Measurements from ENCODE around the gene MX1. TPM values are rescaled to one million over a fixed set of nuclear protein-coding genes. Genes with fewer than 3 reads are reported as not detected.

MX1 gene
- total and polyA plus RNA-seq, 5 experiments from 2014 or later = 36.8 to 66.7 (median 61.4) TPM

DNA sequence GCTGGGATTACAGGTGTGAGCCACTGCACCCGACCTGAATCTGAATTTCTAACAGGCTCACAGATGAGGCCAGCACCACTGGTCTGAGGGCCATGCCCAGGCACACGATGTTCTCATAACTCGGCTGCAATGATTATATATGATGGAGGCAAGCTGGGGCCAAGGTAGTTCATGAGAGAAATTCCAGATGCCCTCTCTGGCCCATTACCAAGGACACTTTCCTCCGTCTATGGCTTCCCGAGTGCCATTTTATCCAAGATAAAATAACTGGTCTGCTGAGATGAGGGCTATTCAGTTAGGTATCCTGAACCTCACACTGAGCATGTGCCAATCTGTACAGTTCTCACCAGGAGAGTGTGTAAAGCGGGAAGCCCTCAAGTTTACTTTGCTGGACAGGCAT is 65.4 kb downstream of the MX1 start:
- DNase-seq = no peak
- ATAC-seq = no peak
- Mint-ChIP-seq H3K9me3 (no peaks in the 10 kb centered on the region), H3K4me3 (no peak overlapping the region), H3K27ac (no peak overlapping the region), H3K4me1 (peaks cover 0 to 2% (median 0%) of the 10 kb centered on the region in 4 donors), H3K27me3 (peaks cover 3 to 12% (median 6%) of the 10 kb centered on the region in 5 donors), H3K36me3 (no peaks in the 10 kb centered on the region)
- POLR2A ChIA-PET = no interaction called here

DNA sequence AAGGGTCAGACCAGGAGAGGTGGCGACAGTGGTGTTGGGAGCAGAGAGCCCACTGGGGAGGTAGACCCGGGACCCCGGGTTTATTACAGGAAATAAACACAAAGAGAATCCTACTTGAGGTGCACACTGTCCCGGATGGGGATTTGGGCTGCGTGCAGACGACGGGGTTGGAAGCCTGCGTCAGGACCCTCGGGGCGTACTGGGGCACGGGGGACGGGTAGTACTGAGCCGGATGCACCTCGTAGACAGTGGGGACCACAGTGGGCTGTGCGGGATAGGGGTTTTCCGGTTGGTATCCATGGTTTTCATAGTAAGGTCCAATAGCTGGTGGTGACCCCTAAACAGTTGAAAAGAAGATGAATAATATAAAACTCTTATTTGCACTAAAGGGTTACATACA is 68.2 kb downstream of the MX1 start:
- POLR2A ChIA-PET = no interaction called here
- Mint-ChIP-seq H3K36me3 (no peaks in the 10 kb centered on the region), H3K27ac (no peak overlapping the region), H3K9me3 (no peaks in the 10 kb centered on the region), H3K4me3 (no peak overlapping the region), H3K27me3 (peaks cover 4 to 12% (median 9%) of the 10 kb centered on the region in 5 donors), H3K4me1 (peaks cover 0 to 4% (median 0%) of the 10 kb centered on the region in 4 donors)
- ATAC-seq (no peak), DNase-seq (no peak)

- ATAC-seq = no peak
- H3K9me3 Mint-ChIP-seq = no peaks in the 10 kb centered on the region
These were observed 71.0 kb downstream of the MX1 start for GRCh38 chr21:41497008-41497407.

DNA sequence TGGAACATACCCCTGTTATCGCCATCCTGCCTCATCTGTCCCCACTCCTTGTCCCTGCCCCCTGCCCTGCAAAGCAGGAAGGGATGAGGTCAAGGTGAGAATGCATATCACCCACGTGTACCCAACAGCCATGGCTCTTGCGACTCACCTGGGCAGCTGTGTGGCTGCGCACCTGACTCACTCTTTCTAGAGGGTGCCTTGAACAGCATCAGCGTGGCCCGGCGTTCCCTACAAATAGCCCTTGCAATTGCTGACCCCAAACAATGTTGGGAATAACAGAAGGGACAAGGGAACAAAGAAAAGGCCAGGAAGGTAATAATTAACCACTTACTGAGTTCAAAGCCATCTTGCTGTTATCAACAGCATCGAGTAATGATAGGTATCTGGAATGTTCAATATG is 71.7 kb downstream of the MX1 start:
- Mint-ChIP-seq H3K27me3 (peaks cover 4 to 32% (median 10%) of the 10 kb centered on the region in 5 donors), H3K27ac (no peak overlapping the region), H3K4me3 (no peak overlapping the region), H3K4me1 (peaks cover 0 to 4% (median 0%) of the 10 kb centered on the region in 4 donors), H3K9me3 (no peaks in the 10 kb centered on the region), H3K36me3 (no peaks in the 10 kb centered on the region)
- ATAC-seq = no peak
- no peak for DNase-seq
- POLR2A ChIA-PET = no interaction called here

More at GRCh38 chr21:41497008-41497407, 71.0 kb downstream of the MX1 start:
- peaks cover 6 to 25% (median 11%) of the 10 kb centered on the region in 5 donors for H3K27me3 Mint-ChIP-seq
- H3K4me1 Mint-ChIP-seq = peaks cover 0 to 4% (median 0%) of the 10 kb centered on the region in 4 donors
- POLR2A ChIA-PET = no interaction called here
- DNase-seq = no peak
- no peaks in the 10 kb centered on the region for H3K36me3 Mint-ChIP-seq
- no peak overlapping the region for H3K4me3 Mint-ChIP-seq
- H3K27ac Mint-ChIP-seq = no peak overlapping the region

DNA sequence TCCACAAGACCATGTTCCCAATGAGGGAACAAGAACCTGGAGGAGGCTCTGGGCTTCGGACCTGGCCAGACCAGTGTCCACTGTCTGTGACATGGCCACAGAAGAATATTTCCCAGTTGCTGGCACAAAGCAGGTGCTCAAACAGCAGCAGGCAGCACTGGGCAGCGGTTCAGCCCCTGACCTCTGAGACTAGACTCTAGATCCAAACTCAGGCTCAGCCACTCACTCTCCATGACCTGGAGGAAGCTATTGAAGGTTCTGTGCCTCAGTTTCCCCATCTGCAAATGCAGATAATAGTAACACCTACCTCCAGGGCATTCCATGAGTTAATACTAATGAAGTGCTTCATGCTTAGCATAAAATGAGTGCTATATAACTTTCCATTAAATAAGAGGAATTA is 73.9 kb downstream of the MX1 start:
- DNase-seq (no peak), ATAC-seq (no peak)
- H3K9me3 Mint-ChIP-seq = no peaks in the 10 kb centered on the region
- H3K4me3 Mint-ChIP-seq = no peak overlapping the region
- H3K27ac Mint-ChIP-seq = no peak overlapping the region
- peaks cover 4 to 35% (median 15%) of the 10 kb centered on the region in 5 donors for H3K27me3 Mint-ChIP-seq
- POLR2A ChIA-PET = no interaction called here
- H3K4me1 Mint-ChIP-seq = peaks cover 0 to 2% (median 0%) of the 10 kb centered on the region in 4 donors
- no peaks in the 10 kb centered on the region for H3K36me3 Mint-ChIP-seq

DNA sequence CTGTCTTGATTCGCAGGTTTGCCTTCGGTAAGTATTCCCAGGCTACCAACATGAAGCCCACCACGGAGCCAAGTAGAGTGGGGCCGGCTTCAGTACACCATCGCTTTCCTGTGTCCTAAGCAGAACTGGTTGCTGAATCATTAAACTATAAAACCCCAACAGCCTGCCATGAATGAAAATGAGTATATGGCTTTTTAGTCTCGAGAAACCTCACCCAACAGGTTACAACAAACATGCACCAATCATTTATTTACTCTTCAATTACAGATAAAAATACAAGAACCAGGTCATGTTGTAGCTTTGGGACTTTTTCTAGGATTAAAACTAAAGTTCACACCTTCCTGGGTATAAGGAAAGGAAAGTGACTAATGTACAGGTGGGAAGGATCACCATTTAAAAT is 74.3 kb downstream of the MX1 start:
- POLR2A ChIA-PET = no interaction called here
- H3K4me1 Mint-ChIP-seq = peaks cover 0 to 2% (median 0%) of the 10 kb centered on the region in 4 donors
- ATAC-seq (no peak), DNase-seq (no peak)
- no peak overlapping the region for H3K27ac Mint-ChIP-seq
- peaks cover 5 to 39% (median 18%) of the 10 kb centered on the region in 5 donors for H3K27me3 Mint-ChIP-seq
- no peaks in the 10 kb centered on the region for H3K9me3 Mint-ChIP-seq
- no peak overlapping the region for H3K4me3 Mint-ChIP-seq
- no peaks in the 10 kb centered on the region for H3K36me3 Mint-ChIP-seq

DNA sequence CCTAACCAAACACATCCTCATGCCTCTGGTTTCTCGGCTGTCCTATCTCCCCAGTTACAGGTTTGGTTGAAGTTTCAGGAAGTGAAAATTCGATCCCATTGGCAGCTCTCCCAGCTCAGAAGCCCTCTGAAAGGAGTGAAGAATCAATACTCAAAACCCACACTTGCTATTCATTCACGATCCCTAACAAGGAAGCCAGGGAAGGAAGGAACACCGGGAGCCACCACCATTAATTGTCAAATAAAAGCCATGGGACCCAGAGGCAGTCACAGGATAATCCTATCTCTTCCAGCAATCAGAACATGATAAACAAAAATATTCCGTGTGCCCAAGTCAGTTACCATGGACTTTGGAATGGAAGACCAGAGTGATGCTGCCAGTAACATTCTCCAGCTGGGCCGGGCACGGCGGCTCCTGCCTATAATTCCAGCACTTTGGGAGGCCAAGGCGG is 74.9 kb downstream of the MX1 start:
- no peaks in the 10 kb centered on the region for H3K36me3 Mint-ChIP-seq
- H3K4me3 Mint-ChIP-seq = no peak overlapping the region
- H3K27ac Mint-ChIP-seq = no peak overlapping the region
- POLR2A ChIA-PET = no interaction called here
- H3K4me1 Mint-ChIP-seq = peaks cover 0 to 2% (median 0%) of the 10 kb centered on the region in 4 donors
- H3K27me3 Mint-ChIP-seq = peaks cover 8 to 45% (median 18%) of the 10 kb centered on the region in 5 donors
- no peaks in the 10 kb centered on the region for H3K9me3 Mint-ChIP-seq
- ATAC-seq = no peak
- no peak for DNase-seq

GRCh38 chr21:41501919-41502318 is 75.9 kb downstream of the MX1 start:
- Mint-ChIP-seq H3K27me3 (peaks cover 11 to 55% (median 24%) of the 10 kb centered on the region in 5 donors), H3K4me3 (no peak overlapping the region), H3K4me1 (peaks cover 0 to 2% (median 0%) of the 10 kb centered on the region in 4 donors), H3K27ac (no peak overlapping the region), H3K36me3 (no peaks in the 10 kb centered on the region), H3K9me3 (no peaks in the 10 kb centered on the region)
- POLR2A ChIA-PET = no interaction called here
- no peak for DNase-seq
- ATAC-seq = no peak

DNA sequence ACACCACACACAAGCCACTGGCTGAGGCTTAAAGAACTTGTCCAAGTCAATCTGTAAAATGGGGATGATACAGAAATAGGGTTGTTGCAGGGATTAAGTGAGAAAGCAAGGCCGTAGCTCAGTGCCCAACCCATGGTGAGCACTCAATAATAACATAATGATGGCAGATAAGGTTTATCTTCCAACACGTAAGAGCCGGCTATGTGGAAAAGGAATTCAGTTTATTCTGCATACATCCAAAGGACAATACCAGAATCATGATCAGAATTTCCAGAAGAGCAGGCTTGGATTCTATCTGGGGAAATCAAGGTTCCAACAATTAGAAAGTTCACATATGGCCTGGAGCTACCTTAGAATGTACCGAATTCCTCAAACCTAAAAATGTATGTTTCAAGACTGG is 77.3 kb downstream of the MX1 start:
- Mint-ChIP-seq H3K27me3 (peaks cover 11 to 55% (median 25%) of the 10 kb centered on the region in 5 donors), H3K36me3 (no peaks in the 10 kb centered on the region), H3K4me1 (peaks cover 0 to 2% (median 0%) of the 10 kb centered on the region in 4 donors), H3K27ac (no peak overlapping the region), H3K4me3 (no peak overlapping the region), H3K9me3 (no peaks in the 10 kb centered on the region)
- ATAC-seq (no peak), DNase-seq (no peak)
- POLR2A ChIA-PET = no interaction called here

DNA sequence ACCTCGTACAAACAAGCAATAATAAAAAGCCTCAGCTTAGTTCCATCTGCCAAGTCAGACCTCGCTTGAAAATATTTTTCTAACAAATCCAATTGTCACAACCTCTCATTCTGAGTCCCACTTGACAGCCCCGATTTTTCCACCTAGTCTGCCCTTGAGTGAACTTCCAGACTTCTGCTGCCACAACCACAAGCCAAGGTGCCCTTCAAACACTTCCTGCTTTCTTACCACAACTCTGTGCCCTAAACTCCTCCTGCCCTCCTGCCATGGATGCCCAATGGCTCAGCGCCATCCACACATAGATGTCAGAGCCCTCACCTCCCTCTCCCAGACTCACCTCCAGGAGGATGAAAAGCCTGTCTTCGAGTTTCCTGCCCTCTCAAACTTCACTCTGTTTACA is 78.0 kb downstream of the MX1 start:
- Mint-ChIP-seq H3K4me3 (no peak overlapping the region), H3K27ac (no peak overlapping the region), H3K9me3 (no peaks in the 10 kb centered on the region), H3K4me1 (peaks cover 0 to 1% (median 0%) of the 10 kb centered on the region in 4 donors), H3K36me3 (no peaks in the 10 kb centered on the region), H3K27me3 (peaks cover 12 to 60% (median 28%) of the 10 kb centered on the region in 5 donors)
- DNase-seq (no peak), ATAC-seq (no peak)
- POLR2A ChIA-PET = no interaction called here

DNA sequence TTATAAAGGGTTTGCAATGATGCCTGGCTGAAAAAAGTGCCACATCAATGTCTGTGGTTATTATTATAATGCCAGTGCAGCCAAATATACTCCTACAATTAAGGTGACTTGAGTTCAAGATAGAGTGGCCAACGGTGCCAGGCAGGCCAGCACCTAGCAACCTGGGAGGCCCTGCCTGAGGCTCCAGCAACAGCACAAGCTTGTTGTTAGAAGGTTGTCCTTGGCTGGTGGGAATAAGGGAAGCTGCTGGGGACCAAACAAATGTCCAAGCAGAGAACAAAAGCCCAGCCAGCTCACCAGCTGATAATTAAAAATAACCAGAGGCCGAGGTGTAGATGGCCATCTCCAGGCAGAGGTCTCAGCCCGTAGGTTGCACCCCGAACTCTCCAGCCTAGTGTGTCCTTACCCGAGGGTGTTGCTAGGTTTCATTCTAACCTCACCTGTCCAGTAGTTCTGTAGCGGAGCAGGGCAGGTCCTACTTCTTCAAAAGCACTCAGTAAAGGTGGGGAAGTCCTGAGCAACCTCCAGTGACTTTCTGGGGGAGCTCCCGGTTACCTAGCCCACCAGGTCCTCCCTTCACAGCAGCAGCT is 80.1 kb downstream of the MX1 start:
- Mint-ChIP-seq H3K9me3 (no peaks in the 10 kb centered on the region), H3K27ac (peak overlapping the region in 1 of 10 donors; percentile 34), H3K27me3 (peaks cover 18 to 74% (median 36%) of the 10 kb centered on the region in 5 donors), H3K4me1 (peaks cover 0 to 2% (median 0%) of the 10 kb centered on the region in 4 donors), H3K36me3 (no peaks in the 10 kb centered on the region), H3K4me3 (no peak overlapping the region)
- DNase-seq (no peak), ATAC-seq (no peak)
- POLR2A ChIA-PET = no interaction called here

- POLR2A ChIA-PET = no interaction called here
- H3K36me3 Mint-ChIP-seq = no peaks in the 10 kb centered on the region
- DNase-seq (no peak), ATAC-seq (no peak)
- H3K27ac Mint-ChIP-seq = peak overlapping the region in 1 of 10 donors; percentile 34
- peaks cover 20 to 68% (median 42%) of the 10 kb centered on the region in 5 donors for H3K27me3 Mint-ChIP-seq
- peaks cover 0 to 2% (median 0%) of the 10 kb centered on the region in 4 donors for H3K4me1 Mint-ChIP-seq
- H3K9me3 Mint-ChIP-seq = no peaks in the 10 kb centered on the region
- H3K4me3 Mint-ChIP-seq = no peak overlapping the region
These were observed 80.8 kb downstream of the MX1 start for GRCh38 chr21:41506611-41507520.

Measured in naive thymus-derived CD8-positive, alpha-beta T cell (primary cell).